HepG2 (cell line): ENCODE measurements around the gene PET117. TPM values are rescaled to one million over a fixed set of nuclear protein-coding genes. Genes with fewer than 3 reads are reported as not detected.

Experiments used
- ATAD3A ChIP-seq: sonication (generic); formaldehyde crosslinking; IDR thresholded peaks from 2 replicates; pipeline ENCODE4 v1.4.0; 2020; ENCODE audit warnings: missing genetic modification reagents
- ATM ChIP-seq: fragments of 450-650 bp; IDR thresholded peaks from 2 replicates; pipeline ENCODE4 v1.7.1; 2017; ENCODE audit warnings: mild to moderate bottlenecking, borderline replicate concordance
- DMAP1 ChIP-seq: IDR thresholded peaks from 2 replicates; pipeline ENCODE4 v1.6.1; 2016
- ETV5 ChIP-seq: IDR thresholded peaks from 2 replicates; pipeline ENCODE4 v1.6.1; 2018; ENCODE audit warnings: missing biosample characterization, missing genetic modification reagents, inconsistent platforms, borderline replicate concordance
- FOXO4 ChIP-seq: sonication (generic); formaldehyde crosslinking; conservative IDR thresholded peaks from 2 replicates; pipeline ENCODE4 v1.8.1; 2023; ENCODE audit warnings: missing genetic modification reagents
- HOXA7 ChIP-seq: sonication (generic); formaldehyde crosslinking; IDR thresholded peaks from 2 replicates; pipeline ENCODE4 v1.8.1; 2022; ENCODE audit warnings: mild to moderate bottlenecking, missing genetic modification reagents, moderate library complexity
- KDM1A ChIP-seq: IDR thresholded peaks from 2 replicates; pipeline ENCODE4 v1.6.1; 2016; ENCODE audit warnings: missing compliant biosample characterization
- NCOA1 ChIP-seq: sonication (generic); formaldehyde crosslinking; IDR thresholded peaks from 2 replicates; pipeline ENCODE4 v1.9.0; 2021; ENCODE audit warnings: missing genetic modification reagents
- NFKBIZ ChIP-seq: IDR thresholded peaks from 2 replicates; pipeline ENCODE4 v1.6.1; 2018; ENCODE audit warnings: missing genetic modification reagents, missing compliant biosample characterization
- NR0B2 ChIP-seq: sonication (generic); formaldehyde crosslinking; IDR thresholded peaks from 2 replicates; pipeline ENCODE4 v1.4.0; 2020; ENCODE audit warnings: mild to moderate bottlenecking, missing genetic modification reagents
- NR2F1 ChIP-seq, 2 experiments: fragments of 450-650 bp in 1 of 2; formaldehyde crosslinking in 1 of 2; IDR thresholded peaks; 2 replicates each; pipeline versions ENCODE4 v1.5.0 to v1.6.1; 2016 to 2020; ENCODE audit warnings: mild to moderate bottlenecking in 1 of 2, missing compliant biosample characterization in 1 of 2, missing genetic modification reagents in 1 of 2, moderate library complexity in 1 of 2
- PPARG ChIP-seq: conservative IDR thresholded peaks from 2 replicates; pipeline ENCODE4 v1.6.1; 2016; ENCODE audit warnings: missing biosample characterization, missing genetic modification reagents
- YEATS4 ChIP-seq: sonication (generic); formaldehyde crosslinking; IDR thresholded peaks from 2 replicates; pipeline ENCODE4 v1.4.0; 2020; ENCODE audit warnings: missing genetic modification reagents, borderline replicate concordance
- ZMAT3 ChIP-seq: sonication (generic); formaldehyde crosslinking; conservative IDR thresholded peaks from 2 replicates; pipeline ENCODE4 v1.7.0; 2021; ENCODE audit warnings: missing genetic modification reagents
- ZNF101 ChIP-seq: sonication (generic); formaldehyde crosslinking; IDR thresholded peaks from 2 replicates; pipeline ENCODE4 v1.4.0; 2020; ENCODE audit warnings: mild to moderate bottlenecking, low read depth, missing genetic modification reagents, borderline replicate concordance
- ZNF430 ChIP-seq: sonication (generic); formaldehyde crosslinking; IDR thresholded peaks from 2 replicates; pipeline ENCODE4 v1.9.0; 2021; ENCODE audit warnings: mild to moderate bottlenecking, missing genetic modification reagents
- ZNF567 ChIP-seq: sonication (generic); formaldehyde crosslinking; IDR thresholded peaks from 2 replicates; pipeline ENCODE4 v1.8.1; 2023; ENCODE audit warnings: mild to moderate bottlenecking, missing genetic modification reagents, borderline replicate concordance
- ZNF788 ChIP-seq: sonication (generic); formaldehyde crosslinking; IDR thresholded peaks from 2 replicates; pipeline ENCODE4 v1.5.0; 2020; ENCODE audit warnings: mild to moderate bottlenecking, missing genetic modification reagents, borderline replicate concordance
- polyA plus RNA-seq, 8 experiments: library from polyadenylated mRNA; depleted of rRNA in 3 of 8; stranded (reverse) in 7 of 8; unstranded in 1 of 8; fragments of >200 nt; fragmentation: Illumina TruSeq in 4 of 8; extraction: Trizol in 4 of 8; gene quantifications; 2 replicates each; pipeline versions ENCODE4 v1.2.1 to v1.2.3, GENCODE V29; 2011 to 2016; ENCODE audit warnings: low read depth in 4 of 8, missing spikeins in 1 of 8, mixed read lengths in 1 of 8; ENCODE audit not compliant: insufficient read depth in 1 of 8
- total RNA-seq, 5 experiments: library from RNA; depleted of rRNA; stranded (reverse); fragments of >200 nt; fragmentation: Illumina TruSeq; extraction: Trizol; gene quantifications; 2 replicates each; pipeline ENCODE4 v1.2.3, GENCODE V29; 2016; ENCODE audit warnings: low read depth in 1 of 5
- TF ChIP-seq, protein P1 (sequence below): sonication (generic); formaldehyde crosslinking; IDR thresholded peaks from 2 replicates; pipeline ENCODE4 v1.5.0; 2020; ENCODE audit warnings: mild to moderate bottlenecking, missing genetic modification reagents, borderline replicate concordance
- TF ChIP-seq, protein P2 (sequence below): IDR thresholded peaks from 2 replicates; pipeline ENCODE4 v1.6.1; 2018; ENCODE audit warnings: missing genetic modification reagents

The PET117 gene
- total and polyA plus RNA-seq, 2 of the 13 experiments (the other 11 are each of a cell fraction or from before 2014, with no cell fraction given), result 22.2 to 48.2 TPM

- TF ChIP-seq, protein P1, sequence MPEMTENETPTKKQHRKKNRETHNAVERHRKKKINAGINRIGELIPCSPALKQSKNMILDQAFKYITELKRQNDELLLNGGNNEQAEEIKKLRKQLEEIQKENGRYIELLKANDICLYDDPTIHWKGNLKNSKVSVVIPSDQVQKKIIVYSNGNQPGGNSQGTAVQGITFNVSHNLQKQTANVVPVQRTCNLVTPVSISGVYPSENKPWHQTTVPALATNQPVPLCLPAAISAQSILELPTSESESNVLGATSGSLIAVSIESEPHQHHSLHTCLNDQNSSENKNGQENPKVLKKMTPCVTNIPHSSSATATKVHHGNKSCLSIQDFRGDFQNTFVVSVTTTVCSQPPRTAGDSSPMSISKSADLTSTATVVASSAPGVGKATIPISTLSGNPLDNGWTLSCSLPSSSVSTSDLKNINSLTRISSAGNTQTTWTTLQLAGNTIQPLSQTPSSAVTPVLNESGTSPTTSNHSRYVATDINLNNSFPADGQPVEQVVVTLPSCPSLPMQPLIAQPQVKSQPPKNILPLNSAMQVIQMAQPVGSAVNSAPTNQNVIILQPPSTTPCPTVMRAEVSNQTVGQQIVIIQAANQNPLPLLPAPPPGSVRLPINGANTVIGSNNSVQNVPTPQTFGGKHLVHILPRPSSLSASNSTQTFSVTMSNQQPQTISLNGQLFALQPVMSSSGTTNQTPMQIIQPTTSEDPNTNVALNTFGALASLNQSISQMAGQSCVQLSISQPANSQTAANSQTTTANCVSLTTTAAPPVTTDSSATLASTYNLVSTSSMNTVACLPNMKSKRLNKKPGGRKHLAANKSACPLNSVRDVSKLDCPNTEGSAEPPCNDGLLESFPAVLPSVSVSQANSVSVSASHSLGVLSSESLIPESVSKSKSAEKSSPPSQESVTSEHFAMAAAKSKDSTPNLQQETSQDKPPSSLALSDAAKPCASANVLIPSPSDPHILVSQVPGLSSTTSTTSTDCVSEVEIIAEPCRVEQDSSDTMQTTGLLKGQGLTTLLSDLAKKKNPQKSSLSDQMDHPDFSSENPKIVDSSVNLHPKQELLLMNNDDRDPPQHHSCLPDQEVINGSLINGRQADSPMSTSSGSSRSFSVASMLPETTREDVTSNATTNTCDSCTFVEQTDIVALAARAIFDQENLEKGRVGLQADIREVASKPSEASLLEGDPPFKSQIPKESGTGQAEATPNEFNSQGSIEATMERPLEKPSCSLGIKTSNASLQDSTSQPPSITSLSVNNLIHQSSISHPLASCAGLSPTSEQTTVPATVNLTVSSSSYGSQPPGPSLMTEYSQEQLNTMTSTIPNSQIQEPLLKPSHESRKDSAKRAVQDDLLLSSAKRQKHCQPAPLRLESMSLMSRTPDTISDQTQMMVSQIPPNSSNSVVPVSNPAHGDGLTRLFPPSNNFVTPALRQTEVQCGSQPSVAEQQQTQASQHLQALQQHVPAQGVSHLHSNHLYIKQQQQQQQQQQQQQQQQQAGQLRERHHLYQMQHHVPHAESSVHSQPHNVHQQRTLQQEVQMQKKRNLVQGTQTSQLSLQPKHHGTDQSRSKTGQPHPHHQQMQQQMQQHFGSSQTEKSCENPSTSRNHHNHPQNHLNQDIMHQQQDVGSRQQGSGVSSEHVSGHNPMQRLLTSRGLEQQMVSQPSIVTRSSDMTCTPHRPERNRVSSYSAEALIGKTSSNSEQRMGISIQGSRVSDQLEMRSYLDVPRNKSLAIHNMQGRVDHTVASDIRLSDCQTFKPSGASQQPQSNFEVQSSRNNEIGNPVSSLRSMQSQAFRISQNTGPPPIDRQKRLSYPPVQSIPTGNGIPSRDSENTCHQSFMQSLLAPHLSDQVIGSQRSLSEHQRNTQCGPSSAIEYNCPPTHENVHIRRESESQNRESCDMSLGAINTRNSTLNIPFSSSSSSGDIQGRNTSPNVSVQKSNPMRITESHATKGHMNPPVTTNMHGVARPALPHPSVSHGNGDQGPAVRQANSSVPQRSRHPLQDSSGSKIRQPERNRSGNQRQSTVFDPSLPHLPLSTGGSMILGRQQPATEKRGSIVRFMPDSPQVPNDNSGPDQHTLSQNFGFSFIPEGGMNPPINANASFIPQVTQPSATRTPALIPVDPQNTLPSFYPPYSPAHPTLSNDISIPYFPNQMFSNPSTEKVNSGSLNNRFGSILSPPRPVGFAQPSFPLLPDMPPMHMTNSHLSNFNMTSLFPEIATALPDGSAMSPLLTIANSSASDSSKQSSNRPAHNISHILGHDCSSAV (CRISPR knock-in tag), result no peak
- TF ChIP-seq ZNF101 (CRISPR knock-in tag), result no peak
- no peak for TF ChIP-seq NCOA1
- TF ChIP-seq NR0B2 (CRISPR knock-in tag), result no peak
- TF ChIP-seq ZNF788, result no peak
- no peak for TF ChIP-seq YEATS4 (CRISPR knock-in tag)
- no peak for TF ChIP-seq ATM
- TF ChIP-seq ETV5, result no peak
- TF ChIP-seq KDM1A (CRISPR knock-in tag), result peak; percentile 82
- TF ChIP-seq NR2F1 (CRISPR knock-in tag; IDR thresholded peaks at IDR 0.05), result no peak
- no peak for TF ChIP-seq NFKBIZ
- no peak for TF ChIP-seq HOXA7 (CRISPR knock-in tag)
- TF ChIP-seq, protein P2, sequence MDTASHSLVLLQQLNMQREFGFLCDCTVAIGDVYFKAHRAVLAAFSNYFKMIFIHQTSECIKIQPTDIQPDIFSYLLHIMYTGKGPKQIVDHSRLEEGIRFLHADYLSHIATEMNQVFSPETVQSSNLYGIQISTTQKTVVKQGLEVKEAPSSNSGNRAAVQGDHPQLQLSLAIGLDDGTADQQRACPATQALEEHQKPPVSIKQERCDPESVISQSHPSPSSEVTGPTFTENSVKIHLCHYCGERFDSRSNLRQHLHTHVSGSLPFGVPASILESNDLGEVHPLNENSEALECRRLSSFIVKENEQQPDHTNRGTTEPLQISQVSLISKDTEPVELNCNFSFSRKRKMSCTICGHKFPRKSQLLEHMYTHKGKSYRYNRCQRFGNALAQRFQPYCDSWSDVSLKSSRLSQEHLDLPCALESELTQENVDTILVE, result no peak
- no peak for TF ChIP-seq ZNF430 (CRISPR knock-in tag)
- 0 out of 2 replicates have a peak, but pooled peaks have one; percentile 40 for TF ChIP-seq PPARG (CRISPR knock-in tag)
- TF ChIP-seq ZMAT3 (CRISPR knock-in tag), result no peak; the same call in 1 of the 2 replicates
- no peak for TF ChIP-seq ZNF567
- TF ChIP-seq DMAP1 (CRISPR knock-in tag), result 0 out of 2 replicates have a peak, but pooled peaks have one; percentile 32
- TF ChIP-seq ATAD3A (CRISPR knock-in tag), result no peak
- TF ChIP-seq FOXO4 (CRISPR knock-in tag), result no peak
Observed at GRCh38 chr20:18144541-18145099, 7.0 kb downstream of the PET117 start (continued).
